HTR-8/SVneo (cell line): Measurements from ENCODE around the gene DLG2.

Experiments used
- DNase-seq: peaks from one replicate; pipeline ENCODE4 v3.0.0; 2011; ENCODE audit warnings: low spot score, mixed read lengths; ENCODE audit not compliant: insufficient read length
- FAIRE-seq: peaks from 2 replicates; lab custom pipeline; 2011; peaks lifted over from hg19 to GRCh38; lab: Jason Lieb, UNC

Gene DLG2

GRCh38 chr11:83706566-83706965 lies 1920.6 kb downstream of the DLG2 start:
- no peak for FAIRE-seq
- no peak for DNase-seq

GRCh38 chr11:83702796-83703195 lies 1924.3 kb downstream of the DLG2 start:
- DNase-seq (no peak), FAIRE-seq (no peak)

- FAIRE-seq = no peak
Measured at GRCh38 chr11:83697518-83697917, 1929.6 kb downstream of the DLG2 start.

GRCh38 chr11:83695046-83695445 lies 1932.1 kb downstream of the DLG2 start:
- DNase-seq = no peak
- no peak for FAIRE-seq

More at GRCh38 chr11:83697518-83697917, 1929.6 kb downstream of the DLG2 start:
- no peak for DNase-seq

GRCh38 chr11:83694191-83694910 lies 1932.8 kb downstream of the DLG2 start:
- FAIRE-seq (no peak), DNase-seq (no peak)

- FAIRE-seq = no peak
- DNase-seq = no peak
Measured at GRCh38 chr11:83693306-83693992, 1933.7 kb downstream of the DLG2 start.

- FAIRE-seq = no peak
- no peak for DNase-seq
Measured at GRCh38 chr11:83692675-83693074, 1934.5 kb downstream of the DLG2 start.

GRCh38 chr11:83691451-83691950 lies 1935.6 kb downstream of the DLG2 start:
- DNase-seq = no peak
- FAIRE-seq = no peak

- FAIRE-seq = no peak
- DNase-seq = no peak
Measured at GRCh38 chr11:83689144-83689780, 1937.9 kb downstream of the DLG2 start.

GRCh38 chr11:83687787-83688186 lies 1939.4 kb downstream of the DLG2 start:
- no peak for DNase-seq

GRCh38 chr11:83685730-83686129 lies 1941.4 kb downstream of the DLG2 start:
- DNase-seq = no peak
- FAIRE-seq = no peak

More at GRCh38 chr11:83687787-83688186, 1939.4 kb downstream of the DLG2 start:
- no peak for FAIRE-seq

GRCh38 chr11:83684071-83684470 lies 1943.1 kb downstream of the DLG2 start:
- DNase-seq = no peak
- no peak for FAIRE-seq

GRCh38 chr11:83682611-83682973 lies 1944.6 kb downstream of the DLG2 start:
- DNase-seq (no peak), FAIRE-seq (no peak)

- DNase-seq = no peak
- FAIRE-seq = no peak
Measured at GRCh38 chr11:83681906-83682610, 1945.1 kb downstream of the DLG2 start.

GRCh38 chr11:83681031-83681781 lies 1945.9 kb downstream of the DLG2 start:
- FAIRE-seq = no peak
- no peak for DNase-seq

GRCh38 chr11:83680321-83680720 lies 1946.8 kb downstream of the DLG2 start:
- DNase-seq = no peak
- no peak for FAIRE-seq

GRCh38 chr11:83678831-83679584 lies 1948.1 kb downstream of the DLG2 start:
- no peak for DNase-seq
- FAIRE-seq = no peak

GRCh38 chr11:83677730-83678129 lies 1949.4 kb downstream of the DLG2 start:
- DNase-seq (no peak), FAIRE-seq (no peak)

- FAIRE-seq (no peak), DNase-seq (no peak)
Measured at GRCh38 chr11:83676056-83676601, 1951.0 kb downstream of the DLG2 start.
